Liver (tissue), 9 donors: ENCODE results near the gene BTBD9. TPM values are rescaled to one million over a fixed set of nuclear protein-coding genes. Genes with fewer than 3 reads are reported as not detected.

Experiments
- DNase-seq: peaks from one replicate; pipeline ENCODE4 v3.0.0-alpha.2; 2017; ENCODE audit warnings: low spot score
- H3K27ac ChIP-seq, 2 donors: one replicate each; pipeline ENCODE4 v1.7.0; 2013; ENCODE audit warnings: inconsistent platforms in 2 of 2, low read length in 2 of 2, control low read depth in 1 of 2, low read depth in 1 of 2, mild to moderate bottlenecking in 1 of 2
- H3K27me3 ChIP-seq, 4 donors: one replicate each; pipeline versions ENCODE4 v1.6.1 to v1.7.0; 2013; ENCODE audit warnings: low read length in 3 of 4, inconsistent platforms in 1 of 4, mild to moderate bottlenecking in 1 of 4, moderate library complexity in 1 of 4; ENCODE audit not compliant: control insufficient read depth in 4 of 4, insufficient read depth in 4 of 4
- H3K36me3 ChIP-seq, 4 donors: one replicate each; pipeline versions ENCODE4 v1.6.1 to v1.7.0; 2013; ENCODE audit warnings: low read length in 3 of 4, mild to moderate bottlenecking in 3 of 4, low read depth in 1 of 4, moderate library complexity in 1 of 4; ENCODE audit not compliant: control insufficient read depth in 4 of 4, insufficient read depth in 3 of 4
- H3K4me1 ChIP-seq, 4 donors: one replicate each; pipeline versions ENCODE4 v1.6.1 to v1.7.0; 2013; ENCODE audit warnings: low read length in 3 of 4, mild to moderate bottlenecking in 3 of 4, moderate library complexity in 1 of 4; ENCODE audit not compliant: control insufficient read depth in 4 of 4, insufficient read depth in 4 of 4
- H3K4me3 ChIP-seq, 3 donors: one replicate each; pipeline versions ENCODE4 v1.6.1 to v1.7.0; 2013; ENCODE audit warnings: low read length in 3 of 3, control low read depth in 1 of 3, low read depth in 1 of 3, mild to moderate bottlenecking in 1 of 3
- H3K9ac ChIP-seq, 2 donors: one replicate each; pipeline ENCODE4 v1.7.0; 2013; ENCODE audit warnings: low read length in 2 of 2, mild to moderate bottlenecking in 2 of 2, moderate library complexity in 2 of 2, control low read depth in 1 of 2, low read depth in 1 of 2
- H3K9me3 ChIP-seq, 4 donors: one replicate each; pipeline versions ENCODE4 v1.6.1 to v1.7.0; 2013; ENCODE audit warnings: low read length in 3 of 4; ENCODE audit not compliant: control insufficient read depth in 4 of 4
- CTCF ChIP-seq: fragments of 150-350 bp; IDR thresholded peaks from 2 replicates; pipeline ENCODE4 v1.5.1; 2017; ENCODE audit warnings: improper control_type of control experiment, low read depth, low read length; ENCODE audit not compliant: missing input control
- EGR1 ChIP-seq, 2 donors: IDR thresholded peaks; 2 replicates each; pipeline ENCODE4 v1.6.1; 2016 to 2018; ENCODE audit warnings: antibody characterized with exemption in 2 of 2, low read depth in 2 of 2
- FOXA2 ChIP-seq: IDR thresholded peaks from 2 replicates; pipeline ENCODE4 v1.6.1; 2016; ENCODE audit warnings: antibody characterized with exemption
- GABPA ChIP-seq, 2 donors: IDR thresholded peaks in 1 of 2; conservative IDR thresholded peaks in 1 of 2; 2 replicates each; pipeline ENCODE4 v1.6.1; 2016; ENCODE audit warnings: antibody characterized with exemption in 2 of 2, mild to moderate bottlenecking in 1 of 2, moderate library complexity in 1 of 2
- HNF4A ChIP-seq, 2 donors: conservative IDR thresholded peaks; 2 replicates each; pipeline ENCODE4 v1.6.1; 2016; ENCODE audit warnings: antibody characterized with exemption in 2 of 2, mild to moderate bottlenecking in 2 of 2
- JUND ChIP-seq, 2 donors: IDR thresholded peaks; 2 replicates each; pipeline ENCODE4 v1.6.1; 2016; ENCODE audit warnings: antibody characterized with exemption in 2 of 2
- NR2F2 ChIP-seq: IDR thresholded peaks from 2 replicates; pipeline ENCODE4 v1.6.1; 2016; ENCODE audit warnings: antibody characterized with exemption
- RAD21 ChIP-seq, 2 donors: IDR thresholded peaks; 2 replicates each; pipeline ENCODE4 v1.6.1; 2016; ENCODE audit warnings: antibody characterized with exemption in 2 of 2, mild to moderate bottlenecking in 2 of 2
- REST ChIP-seq: IDR thresholded peaks from 2 replicates; pipeline ENCODE4 v1.6.1; 2016; ENCODE audit warnings: antibody characterized with exemption, mild to moderate bottlenecking
- RXRA ChIP-seq, 2 donors: IDR thresholded peaks; 2 replicates each; pipeline ENCODE4 v1.6.1; 2017 to 2018; ENCODE audit warnings: antibody characterized with exemption in 2 of 2, mild to moderate bottlenecking in 1 of 2
- SP1 ChIP-seq: IDR thresholded peaks from 2 replicates; pipeline ENCODE4 v1.6.1; 2018; ENCODE audit warnings: antibody characterized with exemption, mild to moderate bottlenecking
- TAF1 ChIP-seq: conservative IDR thresholded peaks from 2 replicates; pipeline ENCODE4 v1.6.1; 2016; ENCODE audit warnings: antibody characterized with exemption, mild to moderate bottlenecking
- YY1 ChIP-seq: IDR thresholded peaks from 2 replicates; pipeline ENCODE4 v1.6.1; 2016; ENCODE audit warnings: antibody characterized with exemption, mild to moderate bottlenecking
- ZBTB33 ChIP-seq: IDR thresholded peaks from 2 replicates; pipeline ENCODE4 v1.6.1; 2016; ENCODE audit warnings: antibody characterized with exemption
- WGBS: extraction: QIAGEN DNeasy Blood & Tissue Kit; methylation state at CpG from one replicate; pipeline ENCODE4 v1.1.7; 2013; 5-methylcytosine and 5-hydroxymethylcytosine counted together
- polyA plus RNA-seq, 2 donors: library from polyadenylated mRNA; stranded (reverse) in 1 of 2; unstranded in 1 of 2; fragments of 200-250 nt in 1 of 2; fragments of >200 nt in 1 of 2; fragmentation: Nextera tagmentation in 1 of 2; extraction: Ambion mirVana in 1 of 2; gene quantifications; one replicate each; pipeline versions ENCODE4 v1.2.1 to v1.2.3, GENCODE V29; 2013 to 2015
- total RNA-seq, 2 donors: library from RNA; depleted of rRNA; stranded (reverse); fragments of >200 nt; gene quantifications; one replicate each; pipeline ENCODE4 v1.2.3, GENCODE V29; 2014
- TF ChIP-seq, protein P1 (sequence below): IDR thresholded peaks from 2 replicates; pipeline ENCODE4 v1.6.1; 2016; ENCODE audit warnings: antibody characterized with exemption
- donor health status: healthy.
- donor health status: healthy.
- donor health status: healthy.
- donor health status: healthy.
- donor health status: healthy.

Gene BTBD9
- total and polyA plus RNA-seq, 4 donors = 2.0 to 12.4 (median 5.7) TPM

- no peak for TF ChIP-seq TAF1
These were observed 378.1 kb downstream of the BTBD9 start (continued) for GRCh38 chr6:38261626-38262025.

DNA sequence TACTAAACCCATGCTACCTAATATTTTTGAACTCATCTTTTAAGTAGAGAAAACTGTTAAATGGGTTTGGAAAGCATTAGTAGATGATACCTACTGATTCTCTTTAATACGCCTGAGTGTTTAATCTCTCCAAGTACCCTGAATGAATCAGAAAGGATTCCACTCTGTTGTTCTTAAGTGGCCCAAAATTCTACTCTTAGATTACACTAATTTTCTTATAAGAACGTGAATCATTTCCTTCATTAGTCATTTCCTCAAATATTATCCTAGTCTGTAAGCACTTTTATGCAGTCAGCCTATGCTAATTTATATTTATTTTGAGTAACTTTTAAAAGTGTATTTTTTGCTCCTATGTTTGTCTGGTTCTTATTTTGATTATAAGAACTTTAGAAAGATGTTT lies 380.0 kb downstream of the BTBD9 start:
- Histone ChIP-seq H3K9ac (no peak overlapping the region), H3K4me1 (peaks cover 0 to 3% (median 0%) of the 10 kb centered on the region in 4 donors), H3K36me3 (peaks cover 0 to 1% (median 0%) of the 10 kb centered on the region in 4 donors), H3K9me3 (no peaks in the 10 kb centered on the region), H3K4me3 (no peak overlapping the region), H3K27ac (no peak overlapping the region), H3K27me3 (no peaks in the 10 kb centered on the region)
- TF ChIP-seq YY1 (no peak), NR2F2 (no peak), EGR1 (IDR thresholded peaks at IDR 0.05; ENCODE audit: low read depth in 2 of 2) (no peak), RAD21 (IDR thresholded peaks at IDR 0.05) (no peak), REST (no peak), ZBTB33 (no peak), TAF1 (no peak), FOXA2 (no peak), SP1 (no peak), RXRA (IDR thresholded peaks at IDR 0.05) (no peak), HNF4A (conservative IDR thresholded peaks at IDR 0.05) (no peak), GABPA (IDR thresholded peaks at IDR 0.05 in 1 of 2, conservative IDR thresholded peaks at IDR 0.05 in 1 of 2) (no peak), CTCF (no peak), JUND (IDR thresholded peaks at IDR 0.05) (no peak)
- TF ChIP-seq, protein P1, sequence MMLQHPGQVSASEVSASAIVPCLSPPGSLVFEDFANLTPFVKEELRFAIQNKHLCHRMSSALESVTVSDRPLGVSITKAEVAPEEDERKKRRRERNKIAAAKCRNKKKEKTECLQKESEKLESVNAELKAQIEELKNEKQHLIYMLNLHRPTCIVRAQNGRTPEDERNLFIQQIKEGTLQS = no peak
- 75% methylated on average over 2 of the region's 2 CpGs for WGBS
- no peak for DNase-seq
